Measurements from ENCODE around the gene CEBPZOS.

- TF ChIP-seq, protein P1, sequence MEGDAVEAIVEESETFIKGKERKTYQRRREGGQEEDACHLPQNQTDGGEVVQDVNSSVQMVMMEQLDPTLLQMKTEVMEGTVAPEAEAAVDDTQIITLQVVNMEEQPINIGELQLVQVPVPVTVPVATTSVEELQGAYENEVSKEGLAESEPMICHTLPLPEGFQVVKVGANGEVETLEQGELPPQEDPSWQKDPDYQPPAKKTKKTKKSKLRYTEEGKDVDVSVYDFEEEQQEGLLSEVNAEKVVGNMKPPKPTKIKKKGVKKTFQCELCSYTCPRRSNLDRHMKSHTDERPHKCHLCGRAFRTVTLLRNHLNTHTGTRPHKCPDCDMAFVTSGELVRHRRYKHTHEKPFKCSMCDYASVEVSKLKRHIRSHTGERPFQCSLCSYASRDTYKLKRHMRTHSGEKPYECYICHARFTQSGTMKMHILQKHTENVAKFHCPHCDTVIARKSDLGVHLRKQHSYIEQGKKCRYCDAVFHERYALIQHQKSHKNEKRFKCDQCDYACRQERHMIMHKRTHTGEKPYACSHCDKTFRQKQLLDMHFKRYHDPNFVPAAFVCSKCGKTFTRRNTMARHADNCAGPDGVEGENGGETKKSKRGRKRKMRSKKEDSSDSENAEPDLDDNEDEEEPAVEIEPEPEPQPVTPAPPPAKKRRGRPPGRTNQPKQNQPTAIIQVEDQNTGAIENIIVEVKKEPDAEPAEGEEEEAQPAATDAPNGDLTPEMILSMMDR (IDR thresholded peaks at IDR 0.05), result no peak
- TF ChIP-seq POLR2A (IDR thresholded peaks at IDR 0.05), result no peak
Measured at GRCh38 chr2:37228788-37229187, 32.5 kb downstream of the CEBPZOS start.

Measured in suprapubic skin (tissue), 3 donors.